ENCODE results near the gene SNX8.

Gene SNX8

DNA sequence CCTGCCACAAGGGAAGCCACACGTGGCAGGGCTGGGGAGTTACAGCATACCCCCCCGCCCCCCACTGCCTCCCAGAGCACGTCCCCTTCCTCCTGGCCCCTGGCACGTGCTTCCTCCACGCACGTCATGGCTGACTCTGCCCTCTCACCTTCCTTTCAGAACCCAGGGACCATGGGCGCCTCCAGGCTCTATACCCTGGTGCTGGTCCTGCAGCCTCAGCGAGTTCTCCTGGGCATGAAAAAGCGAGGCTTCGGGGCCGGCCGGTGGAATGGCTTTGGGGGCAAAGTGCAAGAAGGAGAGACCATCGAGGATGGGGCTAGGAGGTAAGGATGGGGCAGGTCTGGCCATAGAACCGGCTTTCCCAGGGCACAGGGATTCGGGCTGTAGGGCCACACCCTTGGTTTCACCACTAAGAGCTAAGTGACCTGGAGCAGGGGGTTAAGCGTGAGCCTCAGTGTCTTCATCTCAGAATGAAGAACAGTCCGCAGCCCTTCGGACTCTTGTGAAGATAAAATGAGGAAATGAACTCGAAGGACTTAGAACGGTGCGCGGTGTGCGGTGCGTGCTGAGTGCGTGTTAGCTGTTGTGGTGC, 69.7 kb downstream of the SNX8 start:
- H3K4me1 ChIP-seq (ENCODE audit: control insufficient read depth in 2 of 2, insufficient read depth in 1 of 2, low read depth in 1 of 2, low read length in 2 of 2) = peaks cover 0 to 8% of the 10 kb centered on the region in 2 donors
- H2AK5ac ChIP-seq (ENCODE audit: low read depth, low read length) = peak overlapping the region; percentile 50
- peak overlapping the region; percentile 8 for H2BK5ac ChIP-seq (ENCODE audit: low read length)
- no peaks in the 10 kb centered on the region for H3K27me3 ChIP-seq (ENCODE audit: control insufficient read depth in 3 of 3, insufficient read depth in 3 of 3, low read depth in 1 of 3, low read length in 3 of 3)
- peak overlapping the region; percentile 68 for H3K9ac ChIP-seq (ENCODE audit: low read depth, low read length, poor library complexity)
- DNase-seq (ENCODE audit: low spot score) = no peak
- H3K36me3 ChIP-seq (replicated peaks in 1 of 2; ENCODE audit: control insufficient read depth in 2 of 2, insufficient read depth in 2 of 2, low read length in 2 of 2) = peaks cover 7 to 22% of the 10 kb centered on the region in 2 donors
- H3K27ac ChIP-seq (replicated peaks; ENCODE audit: low read length) = no peak overlapping the region
- no peak overlapping the region for H3K4ac ChIP-seq (ENCODE audit: low read length)
- no peaks in the 10 kb centered on the region for H3K9me3 ChIP-seq (replicated peaks in 1 of 2; ENCODE audit: control insufficient read depth in 2 of 2, insufficient read depth in 1 of 2, low read depth in 1 of 2, low read length in 2 of 2)
- no peak overlapping the region for H3K23ac ChIP-seq (ENCODE audit: low read depth, low read length, poor library complexity)
- no CpG with 5 or more reads among the region's 25 CpGs for WGBS, 2 donors (ENCODE audit: extremely low coverage in 2 of 2, insufficient read length in 2 of 2, insufficient replicate concordance in 1 of 2)
- no peak overlapping the region for H3K4me3 ChIP-seq (ENCODE audit: low read length in 2 of 2)
- H3K79me1 ChIP-seq (ENCODE audit: low read depth, low read length) = peaks cover 11% of the 10 kb centered on the region
- peak overlapping the region; percentile 17 for H3K14ac ChIP-seq (ENCODE audit: low read length)
- no peak overlapping the region for H3K18ac ChIP-seq (ENCODE audit: low read length)
- H2AFZ ChIP-seq (ENCODE audit: low read length) = no peak overlapping the region
- no peak overlapping the region for H4K91ac ChIP-seq (ENCODE audit: low read depth, low read length, poor library complexity)
- H4K8ac ChIP-seq (ENCODE audit: low read depth, low read length) = no peak overlapping the region
- H2BK120ac ChIP-seq (ENCODE audit: low read depth, low read length) = no peak overlapping the region
- no peak overlapping the region for H3K4me2 ChIP-seq (ENCODE audit: insufficient read depth, low read length, poor library complexity, severe bottlenecking)
- no peak overlapping the region for H2BK15ac ChIP-seq (ENCODE audit: low read length)
- no peak overlapping the region for H2BK12ac ChIP-seq (ENCODE audit: low read length)

DNA sequence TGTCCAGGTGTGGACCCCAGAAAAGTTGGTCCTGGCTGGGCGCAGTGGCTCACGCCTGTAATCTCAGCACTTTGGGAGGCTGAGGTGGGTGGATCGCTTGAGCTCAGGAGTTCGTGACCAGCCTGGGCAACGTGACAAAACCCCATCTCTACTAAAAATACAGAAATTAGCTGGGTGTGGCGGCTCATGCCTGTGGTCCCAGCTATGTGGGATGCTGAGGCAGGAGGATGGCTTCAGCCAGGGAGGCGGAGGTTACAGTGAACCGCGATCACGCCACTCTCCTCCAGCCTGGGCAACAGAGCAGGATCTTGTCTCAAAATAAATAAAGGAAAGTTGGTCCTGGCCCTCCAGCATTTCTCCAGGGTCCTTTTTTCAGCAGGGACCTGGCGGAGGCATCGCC, 70.8 kb downstream of the SNX8 start:
- Histone ChIP-seq H3K36me3 (replicated peaks in 1 of 2; ENCODE audit: control insufficient read depth in 2 of 2, insufficient read depth in 2 of 2, low read length in 2 of 2) (peaks cover 13 to 31% of the 10 kb centered on the region in 2 donors), H3K23ac (ENCODE audit: low read depth, low read length, poor library complexity) (no peak overlapping the region), H2BK12ac (ENCODE audit: low read length) (no peak overlapping the region), H3K4me2 (ENCODE audit: insufficient read depth, low read length, poor library complexity, severe bottlenecking) (peak overlapping the region; percentile 92), H3K27ac (replicated peaks; ENCODE audit: low read length) (no peak overlapping the region), H2BK5ac (ENCODE audit: low read length) (no peak overlapping the region), H3K18ac (ENCODE audit: low read length) (no peak overlapping the region), H3K4ac (ENCODE audit: low read length) (no peak overlapping the region), H2AFZ (ENCODE audit: low read length) (no peak overlapping the region), H4K91ac (ENCODE audit: low read depth, low read length, poor library complexity) (no peak overlapping the region), H3K27me3 (ENCODE audit: control insufficient read depth in 3 of 3, insufficient read depth in 3 of 3, low read depth in 1 of 3, low read length in 3 of 3) (no peaks in the 10 kb centered on the region), H3K79me1 (ENCODE audit: low read depth, low read length) (peaks cover 11% of the 10 kb centered on the region), H3K4me3 (ENCODE audit: low read length in 2 of 2) (peak overlapping the region in 1 of 2 donors; percentile 88), H3K9me3 (replicated peaks in 1 of 2; ENCODE audit: control insufficient read depth in 2 of 2, insufficient read depth in 1 of 2, low read depth in 1 of 2, low read length in 2 of 2) (no peaks in the 10 kb centered on the region), H2BK120ac (ENCODE audit: low read depth, low read length) (no peak overlapping the region), H2AK5ac (ENCODE audit: low read depth, low read length) (no peak overlapping the region), H2BK15ac (ENCODE audit: low read length) (no peak overlapping the region), H3K14ac (ENCODE audit: low read length) (no peak overlapping the region), H3K9ac (ENCODE audit: low read depth, low read length, poor library complexity) (no peak overlapping the region), H4K8ac (ENCODE audit: low read depth, low read length) (no peak overlapping the region), H3K4me1 (ENCODE audit: control insufficient read depth in 2 of 2, insufficient read depth in 1 of 2, low read depth in 1 of 2, low read length in 2 of 2) (peaks cover 0 to 8% of the 10 kb centered on the region in 2 donors)
- no CpG with 5 or more reads among the region's 12 CpGs for WGBS, 2 donors (ENCODE audit: extremely low coverage in 2 of 2, insufficient read length in 2 of 2, insufficient replicate concordance in 1 of 2)
- no peak for DNase-seq (ENCODE audit: low spot score)

- Histone ChIP-seq H3K36me3 (replicated peaks in 1 of 2; ENCODE audit: control insufficient read depth in 2 of 2, insufficient read depth in 2 of 2, low read length in 2 of 2) (peaks cover 19 to 38% of the 10 kb centered on the region in 2 donors), H3K27me3 (ENCODE audit: control insufficient read depth in 3 of 3, insufficient read depth in 3 of 3, low read depth in 1 of 3, low read length in 3 of 3) (no peaks in the 10 kb centered on the region), H3K9me3 (replicated peaks in 1 of 2; ENCODE audit: control insufficient read depth in 2 of 2, insufficient read depth in 1 of 2, low read depth in 1 of 2, low read length in 2 of 2) (no peaks in the 10 kb centered on the region), H3K4me3 (ENCODE audit: low read length in 2 of 2) (peak overlapping the region; percentile 88 to 98), H2BK120ac (ENCODE audit: low read depth, low read length) (no peak overlapping the region), H3K4me2 (ENCODE audit: insufficient read depth, low read length, poor library complexity, severe bottlenecking) (peak overlapping the region; percentile 92), H2AK5ac (ENCODE audit: low read depth, low read length) (peak overlapping the region; percentile 86), H4K91ac (ENCODE audit: low read depth, low read length, poor library complexity) (no peak overlapping the region), H2AFZ (ENCODE audit: low read length) (peak overlapping the region; percentile 99), H3K23ac (ENCODE audit: low read depth, low read length, poor library complexity) (peak overlapping the region; percentile 39), H3K9ac (ENCODE audit: low read depth, low read length, poor library complexity) (peak overlapping the region; percentile 83), H4K8ac (ENCODE audit: low read depth, low read length) (no peak overlapping the region), H2BK5ac (ENCODE audit: low read length) (no peak overlapping the region), H2BK12ac (ENCODE audit: low read length) (no peak overlapping the region), H3K27ac (replicated peaks; ENCODE audit: low read length) (no peak overlapping the region), H3K4ac (ENCODE audit: low read length) (no peak overlapping the region), H3K14ac (ENCODE audit: low read length) (no peak overlapping the region), H3K18ac (ENCODE audit: low read length) (no peak overlapping the region), H2BK15ac (ENCODE audit: low read length) (no peak overlapping the region), H3K4me1 (ENCODE audit: control insufficient read depth in 2 of 2, insufficient read depth in 1 of 2, low read depth in 1 of 2, low read length in 2 of 2) (peaks cover 0 to 8% of the 10 kb centered on the region in 2 donors), H3K79me1 (ENCODE audit: low read depth, low read length) (peaks cover 11% of the 10 kb centered on the region)
- no peak for DNase-seq (ENCODE audit: low spot score)
- no CpG with 5 or more reads among the region's 21 CpGs for WGBS, 2 donors (ENCODE audit: extremely low coverage in 2 of 2, insufficient read length in 2 of 2, insufficient replicate concordance in 1 of 2)
Measured at GRCh38 chr7:2242541-2243429, 71.5 kb downstream of the SNX8 start.

All from neuronal stem cell (in vitro differentiated cells).